ENCODE measurements around the gene TFEC. TPM values are rescaled to one million over a fixed set of nuclear protein-coding genes. Genes with fewer than 3 reads are reported as not detected.
"Not testable (repeated sequence)": the region's sequence is repeated elsewhere in the genome, so short reads cannot be mapped to it uniquely, and the experiment has no call there.

TFEC gene
- total RNA-seq, 1 donor from 2014 or later, result 1.2 TPM

- ATAC-seq (ENCODE audit: poor library complexity); DNase-seq; intact Hi-C loops (cut with DNase I): not testable (repeated sequence)
These were observed 25.8 kb downstream of the TFEC start for GRCh38 chr7:116004762-116005161.

- DNase-seq, result no peak
- intact Hi-C loops (cut with DNase I), result no loop called here
- ATAC-seq (ENCODE audit: poor library complexity), result no peak
These were observed 33.3 kb downstream of the TFEC start for GRCh38 chr7:115997221-115997620.

GRCh38 chr7:115995701-115996100 is 34.9 kb downstream of the TFEC start:
- no peak for ATAC-seq (ENCODE audit: poor library complexity)
- intact Hi-C loops (cut with DNase I), result no loop called here
- DNase-seq, result no peak

GRCh38 chr7:115988401-115988800 is 42.2 kb downstream of the TFEC start:
- ATAC-seq (ENCODE audit: poor library complexity), result no peak
- intact Hi-C loops (cut with DNase I), result no loop called here
- no peak for DNase-seq

- intact Hi-C loops (cut with DNase I), result no loop called here
- DNase-seq (no peak), ATAC-seq (ENCODE audit: poor library complexity) (no peak)
These were observed 43.1 kb downstream of the TFEC start for GRCh38 chr7:115987486-115987885.

GRCh38 chr7:115984105-115984504 is 46.5 kb downstream of the TFEC start:
- intact Hi-C loops (cut with DNase I), result no loop called here
- no peak for DNase-seq

GRCh38 chr7:115980159-115980558 is 50.4 kb downstream of the TFEC start:
- DNase-seq, result no peak
- ATAC-seq (ENCODE audit: poor library complexity), result no peak
- intact Hi-C loops (cut with DNase I), result no loop called here

More at GRCh38 chr7:115984105-115984504, 46.5 kb downstream of the TFEC start:
- no peak for ATAC-seq (ENCODE audit: poor library complexity)

- ATAC-seq (ENCODE audit: poor library complexity) (no peak), DNase-seq (no peak)
- intact Hi-C loops (cut with DNase I), result no loop called here
These were observed 53.9 kb downstream of the TFEC start for GRCh38 chr7:115976651-115977050.

- DNase-seq (no peak), ATAC-seq (ENCODE audit: poor library complexity) (no peak)
- intact Hi-C loops (cut with DNase I), result no loop called here
These were observed 54.8 kb downstream of the TFEC start for GRCh38 chr7:115975766-115976165.

GRCh38 chr7:115973406-115973805 is 57.2 kb downstream of the TFEC start:
- DNase-seq (no peak), ATAC-seq (ENCODE audit: poor library complexity) (no peak)
- intact Hi-C loops (cut with DNase I), result no loop called here

GRCh38 chr7:115971506-115971905 is 59.1 kb downstream of the TFEC start:
- DNase-seq, result no peak

GRCh38 chr7:115968596-115968995 is 62.0 kb downstream of the TFEC start:
- no peak for ATAC-seq (ENCODE audit: poor library complexity)
- intact Hi-C loops (cut with DNase I), result no loop called here
- DNase-seq, result no peak

More at GRCh38 chr7:115971506-115971905, 59.1 kb downstream of the TFEC start:
- intact Hi-C loops (cut with DNase I), result no loop called here
- no peak for ATAC-seq (ENCODE audit: poor library complexity)

- intact Hi-C loops (cut with DNase I), result no loop called here
- ATAC-seq (ENCODE audit: poor library complexity) (no peak), DNase-seq (no peak)
These were observed 62.4 kb downstream of the TFEC start for GRCh38 chr7:115968171-115968570.

GRCh38 chr7:115965796-115966475 is 64.6 kb downstream of the TFEC start:
- DNase-seq, result no peak
- ATAC-seq (ENCODE audit: poor library complexity), result no peak
- intact Hi-C loops (cut with DNase I), result no loop called here

GRCh38 chr7:115965236-115965635 is 65.3 kb downstream of the TFEC start:
- intact Hi-C loops (cut with DNase I), result no loop called here
- no peak for ATAC-seq (ENCODE audit: poor library complexity)
- DNase-seq, result no peak

GRCh38 chr7:115964799-115965198 is 65.8 kb downstream of the TFEC start:
- intact Hi-C loops (cut with DNase I), result no loop called here
- DNase-seq (no peak), ATAC-seq (ENCODE audit: poor library complexity) (no peak)

GRCh38 chr7:115962340-115962739 is 68.2 kb downstream of the TFEC start:
- DNase-seq (no peak), ATAC-seq (ENCODE audit: poor library complexity) (no peak)
- intact Hi-C loops (cut with DNase I), result no loop called here

- intact Hi-C loops (cut with DNase I), result no loop called here
- DNase-seq (no peak), ATAC-seq (ENCODE audit: poor library complexity) (no peak)
These were observed 76.8 kb downstream of the TFEC start for GRCh38 chr7:115953592-115954255.

GRCh38 chr7:115952832-115953231 is 77.7 kb downstream of the TFEC start:
- intact Hi-C loops (cut with DNase I), result no loop called here
- DNase-seq (no peak), ATAC-seq (ENCODE audit: poor library complexity) (no peak)

GRCh38 chr7:115951547-115951946 is 79.0 kb downstream of the TFEC start:
- no peak for DNase-seq
- ATAC-seq (ENCODE audit: poor library complexity), result no peak
- intact Hi-C loops (cut with DNase I), result no loop called here

All from Right ventricle myocardium superior (tissue), 1 donor.